Prostate gland (tissue), 2 donors: Measurements from ENCODE around the gene ATF7IP. TPM values are rescaled to one million over a fixed set of nuclear protein-coding genes. Genes with fewer than 3 reads are reported as not detected.

Source experiments
- DNase-seq: peaks from one replicate; pipeline ENCODE4 v3.0.0-alpha.2; 2019; ENCODE audit warnings: low spot score
- H3K27ac ChIP-seq, 2 donors: fragments of 200-600 bp; sonication (generic); 2 replicates each; pipeline ENCODE4 v1.5.1; 2017 to 2019
- H3K27me3 ChIP-seq: fragments of 200-600 bp; sonication (generic); replicated peaks from 2 replicates; pipeline ENCODE4 v1.5.1; 2019; ENCODE audit not compliant: insufficient read depth
- H3K36me3 ChIP-seq, 2 donors: fragments of 200-600 bp; sonication (generic); 1 replicate in 1 of 2; 2 replicates in 1 of 2; pipeline versions ENCODE4 v1.5.1 to v1.8.1; 2017 to 2019
- H3K4me1 ChIP-seq: fragments of 200-600 bp; sonication (generic); replicated peaks from 2 replicates; pipeline ENCODE4 v1.5.1; 2019
- H3K4me3 ChIP-seq, 2 donors: fragments of 200-600 bp; sonication (generic); 2 replicates each; pipeline ENCODE4 v1.5.1; 2017 to 2019
- H3K9me3 ChIP-seq: fragments of 200-600 bp; sonication (generic); 2 replicates; pipeline ENCODE4 v1.5.1; 2017
- POLR2A ChIP-seq: fragments of 450-650 bp; IDR thresholded peaks from one replicate; pipeline ENCODE4 v1.6.1; 2016; ENCODE audit warnings: antibody characterized with exemption, mild to moderate bottlenecking
- POLR2AphosphoS5 ChIP-seq: sonication (generic); formaldehyde crosslinking; IDR thresholded peaks from one replicate; pipeline ENCODE4 v1.6.1; 2017; ENCODE audit warnings: antibody characterized with exemption
- WGBS: methylation state at CpG from one replicate; pipeline ENCODE4 v1.1.5; 2018; 5-methylcytosine and 5-hydroxymethylcytosine counted together
- intact Hi-C: fragments of 100-400 bp; cut with DNase I; formaldehyde crosslinking; loops from one replicate; pipeline ENCODE4 v1.14.2; 2022
- total RNA-seq, 2 donors: library from RNA; depleted of rRNA; stranded (reverse); fragments of >200 nt; gene quantifications; one replicate each; pipeline ENCODE4 v1.1.0, GENCODE V29; 2016
- TF ChIP-seq, protein P1 (sequence below), 4 experiments: fragments of 200-600 bp in 2 of 4; fragments of 450-650 bp in 2 of 4; sonication (generic) in 2 of 4; IDR thresholded peaks; 1 replicate in 3 of 4; 2 replicates in 1 of 4; pipeline ENCODE4 v1.5.1; 2016 to 2019; ENCODE audit warnings: antibody characterized with exemption in 4 of 4, mild to moderate bottlenecking in 2 of 4, moderate library complexity in 2 of 4

The ATF7IP gene
- total RNA-seq, 2 donors from 2014 or later, result 47.1 to 49.9 TPM

DNA sequence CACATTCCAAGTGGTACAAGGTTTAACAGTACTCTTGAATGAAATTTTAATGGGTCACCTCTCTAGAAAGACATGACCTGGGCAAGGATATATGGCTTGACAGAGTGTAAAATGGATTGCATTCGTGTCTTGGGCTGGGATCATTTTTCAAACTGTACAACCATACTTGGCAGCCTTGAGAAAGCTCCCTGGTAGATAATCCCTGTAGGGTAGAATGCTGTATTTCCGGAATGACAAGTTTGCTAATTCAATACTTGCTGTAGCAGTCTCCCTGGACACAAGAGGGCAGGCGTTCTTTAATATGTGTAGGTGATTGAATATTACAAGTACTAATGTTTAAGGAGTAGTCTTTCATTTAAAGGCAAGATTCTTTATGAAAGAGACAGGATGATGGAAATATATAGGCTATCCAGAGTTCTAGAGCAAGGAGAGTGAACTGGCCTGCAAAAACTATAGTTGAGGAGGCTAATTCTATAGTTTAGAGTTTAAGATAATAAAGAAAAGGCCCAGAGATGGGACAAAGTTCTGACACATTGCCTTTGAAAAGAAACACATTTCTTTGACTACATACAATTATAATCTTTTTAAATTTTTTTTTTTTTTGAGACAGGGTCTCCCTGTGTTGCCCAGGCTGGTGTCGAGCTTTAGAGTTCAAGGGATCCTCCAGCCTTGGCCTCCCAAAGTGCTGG, 148.8 kb downstream of the ATF7IP start:
- Histone ChIP-seq H3K9me3 (no peaks in the 10 kb centered on the region), H3K27me3 (no peaks in the 10 kb centered on the region), H3K36me3 (no peaks in the 10 kb centered on the region), H3K4me1 (no peaks in the 10 kb centered on the region), H3K27ac (no peak overlapping the region), H3K4me3 (no peak overlapping the region)
- intact Hi-C loops, result no loop called here
- 40% methylated on average over 4 of the region's 4 CpGs for WGBS
- TF ChIP-seq POLR2AphosphoS5 (peak; percentile 90), POLR2A (no peak)
- TF ChIP-seq, protein P1, sequence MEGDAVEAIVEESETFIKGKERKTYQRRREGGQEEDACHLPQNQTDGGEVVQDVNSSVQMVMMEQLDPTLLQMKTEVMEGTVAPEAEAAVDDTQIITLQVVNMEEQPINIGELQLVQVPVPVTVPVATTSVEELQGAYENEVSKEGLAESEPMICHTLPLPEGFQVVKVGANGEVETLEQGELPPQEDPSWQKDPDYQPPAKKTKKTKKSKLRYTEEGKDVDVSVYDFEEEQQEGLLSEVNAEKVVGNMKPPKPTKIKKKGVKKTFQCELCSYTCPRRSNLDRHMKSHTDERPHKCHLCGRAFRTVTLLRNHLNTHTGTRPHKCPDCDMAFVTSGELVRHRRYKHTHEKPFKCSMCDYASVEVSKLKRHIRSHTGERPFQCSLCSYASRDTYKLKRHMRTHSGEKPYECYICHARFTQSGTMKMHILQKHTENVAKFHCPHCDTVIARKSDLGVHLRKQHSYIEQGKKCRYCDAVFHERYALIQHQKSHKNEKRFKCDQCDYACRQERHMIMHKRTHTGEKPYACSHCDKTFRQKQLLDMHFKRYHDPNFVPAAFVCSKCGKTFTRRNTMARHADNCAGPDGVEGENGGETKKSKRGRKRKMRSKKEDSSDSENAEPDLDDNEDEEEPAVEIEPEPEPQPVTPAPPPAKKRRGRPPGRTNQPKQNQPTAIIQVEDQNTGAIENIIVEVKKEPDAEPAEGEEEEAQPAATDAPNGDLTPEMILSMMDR (IDR thresholded peaks at IDR 0.05), result peak; percentile 27 to 92 (median 76)
- peak; percentile 88 for DNase-seq

DNA sequence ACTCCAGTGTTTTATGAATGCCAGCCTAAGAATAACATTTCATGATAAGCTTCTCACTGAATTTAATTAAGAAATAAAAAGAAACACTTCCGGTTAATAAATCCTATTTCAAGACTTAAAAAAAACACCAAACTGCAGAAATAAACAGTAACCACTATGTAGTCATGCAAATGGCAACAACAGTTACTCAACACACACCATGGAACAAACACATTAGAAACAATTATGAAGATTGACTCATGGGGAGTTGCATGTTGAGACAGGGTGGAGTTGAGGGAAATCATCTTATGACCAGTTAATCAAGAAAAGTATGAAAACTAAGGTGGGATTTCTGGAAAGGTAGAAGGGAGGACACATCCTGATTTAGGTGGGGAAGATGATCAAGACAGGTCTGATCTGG, 149.5 kb downstream of the ATF7IP start:
- no peaks in the 10 kb centered on the region for H3K4me1 ChIP-seq
- H3K36me3 ChIP-seq, result no peaks in the 10 kb centered on the region
- no peak overlapping the region for H3K4me3 ChIP-seq
- 79% methylated on average over 1 of the region's 1 CpG for WGBS
- DNase-seq, result no peak
- no peak overlapping the region for H3K27ac ChIP-seq
- H3K9me3 ChIP-seq, result no peaks in the 10 kb centered on the region
- intact Hi-C loops, result no loop called here
- TF ChIP-seq, protein P1 (IDR thresholded peaks at IDR 0.05), result no peak
- no peak for TF ChIP-seq POLR2AphosphoS5
- no peak for TF ChIP-seq POLR2A
- H3K27me3 ChIP-seq, result no peaks in the 10 kb centered on the region

DNA sequence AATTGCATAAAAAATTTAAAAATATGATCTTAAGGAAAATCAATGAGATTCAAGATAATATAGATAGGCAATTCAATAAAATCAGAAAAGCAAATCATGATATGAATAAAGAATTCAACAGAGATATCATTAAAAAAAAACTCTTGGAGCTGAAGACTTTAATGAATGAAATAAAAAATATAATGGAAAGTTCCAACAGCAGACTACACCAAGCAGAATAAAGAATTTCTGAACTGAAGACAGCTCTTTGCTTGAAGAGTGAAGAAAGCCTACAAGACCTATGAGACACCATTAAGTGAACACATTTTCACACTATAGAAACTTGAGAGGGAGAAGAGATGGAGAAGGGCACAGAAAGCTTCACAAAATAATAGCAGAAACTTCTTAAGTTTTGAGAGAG, 156.3 kb downstream of the ATF7IP start:
- Histone ChIP-seq H3K27me3 (no peaks in the 10 kb centered on the region), H3K36me3 (no peaks in the 10 kb centered on the region), H3K4me1 (no peaks in the 10 kb centered on the region), H3K9me3 (no peaks in the 10 kb centered on the region), H3K4me3 (no peak overlapping the region), H3K27ac (no peak overlapping the region)
- TF ChIP-seq POLR2AphosphoS5, result no peak
- TF ChIP-seq, protein P1 (IDR thresholded peaks at IDR 0.05), result no peak
- TF ChIP-seq POLR2A, result no peak
- intact Hi-C loops, result no loop called here
- DNase-seq, result no peak

DNA sequence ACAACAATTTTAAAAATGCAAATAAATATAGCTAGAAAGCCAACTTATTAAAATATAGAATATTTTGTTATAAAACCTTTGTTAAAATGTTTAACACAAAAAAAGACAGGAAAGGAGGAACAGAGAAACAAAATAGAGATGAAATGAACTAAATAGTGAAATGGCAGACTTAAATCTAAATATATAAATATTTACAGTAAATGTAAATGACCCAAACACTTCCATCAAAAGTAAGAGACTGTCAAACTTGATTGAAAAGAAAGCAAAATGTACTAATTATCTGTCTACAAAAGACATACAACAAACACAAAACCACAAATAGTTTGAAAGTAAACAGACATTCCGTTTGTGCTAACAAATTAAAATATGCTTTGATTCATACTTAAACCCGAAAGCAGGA, 160.5 kb downstream of the ATF7IP start:
- Histone ChIP-seq H3K27me3 (no peaks in the 10 kb centered on the region), H3K4me3 (no peak overlapping the region), H3K36me3 (no peaks in the 10 kb centered on the region), H3K4me1 (no peaks in the 10 kb centered on the region), H3K9me3 (no peaks in the 10 kb centered on the region), H3K27ac (no peak overlapping the region)
- intact Hi-C loops, result no loop called here
- 63% methylated on average over 2 of the region's 2 CpGs for WGBS
- TF ChIP-seq, protein P1 (IDR thresholded peaks at IDR 0.05), result no peak
- no peak for TF ChIP-seq POLR2AphosphoS5
- no peak for TF ChIP-seq POLR2A
- DNase-seq, result no peak

DNA sequence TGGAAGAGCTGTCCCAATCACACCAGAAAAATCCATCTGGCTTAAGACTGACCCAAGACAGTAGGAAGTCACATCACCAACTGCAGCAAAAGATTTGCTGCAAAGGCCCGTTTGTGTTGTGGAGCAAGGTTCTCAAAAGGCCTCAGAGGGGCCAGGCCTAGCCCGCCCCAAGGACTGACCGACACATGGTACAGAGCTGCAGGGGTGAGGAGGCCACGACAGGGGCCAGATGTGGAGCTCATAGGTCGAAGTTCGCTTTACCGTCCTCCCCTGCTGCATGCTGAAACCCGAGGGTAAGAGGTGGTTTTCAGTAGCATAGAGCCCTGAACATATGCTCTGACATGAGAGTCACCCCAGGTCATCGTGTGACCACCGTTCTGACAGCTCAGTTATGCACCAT, 166.7 kb downstream of the ATF7IP start:
- 84% methylated on average over 10 of the region's 10 CpGs for WGBS
- intact Hi-C loops, result no loop called here
- no peak for TF ChIP-seq POLR2AphosphoS5
- TF ChIP-seq, protein P1 (IDR thresholded peaks at IDR 0.05), result no peak
- TF ChIP-seq POLR2A, result no peak

More for the DNA sequence above, 166.7 kb downstream of the ATF7IP start:
- Histone ChIP-seq H3K27ac (no peak overlapping the region), H3K36me3 (no peaks in the 10 kb centered on the region), H3K27me3 (no peaks in the 10 kb centered on the region), H3K4me3 (no peak overlapping the region), H3K4me1 (no peaks in the 10 kb centered on the region), H3K9me3 (no peaks in the 10 kb centered on the region)
- DNase-seq, result no peak
